Retinal pigment epithelial cell (primary cell): Measurements from ENCODE around the gene CRYAA.

ENCODE experiments used
- DNase-seq: peaks from one replicate; pipeline ENCODE4 v3.0.0-alpha.2; 2010; ENCODE audit warnings: low read depth
- H3K4me3 ChIP-seq: 2 replicates; pipeline ENCODE4 v1.5.1; 2011; ENCODE audit warnings: mild to moderate bottlenecking, low read length, control low read depth, moderate library complexity
- CTCF ChIP-seq: conservative IDR thresholded peaks from 2 replicates; pipeline ENCODE4 v1.5.1; 2011; ENCODE audit warnings: low read depth, low read length, control low read depth, inconsistent platforms

The CRYAA gene

GRCh38 chr21:43204638-43205037, 35.8 kb downstream of the CRYAA start:
- no peak overlapping the region for H3K4me3 ChIP-seq
- DNase-seq, result no peak
- no peak for TF ChIP-seq CTCF

DNA sequence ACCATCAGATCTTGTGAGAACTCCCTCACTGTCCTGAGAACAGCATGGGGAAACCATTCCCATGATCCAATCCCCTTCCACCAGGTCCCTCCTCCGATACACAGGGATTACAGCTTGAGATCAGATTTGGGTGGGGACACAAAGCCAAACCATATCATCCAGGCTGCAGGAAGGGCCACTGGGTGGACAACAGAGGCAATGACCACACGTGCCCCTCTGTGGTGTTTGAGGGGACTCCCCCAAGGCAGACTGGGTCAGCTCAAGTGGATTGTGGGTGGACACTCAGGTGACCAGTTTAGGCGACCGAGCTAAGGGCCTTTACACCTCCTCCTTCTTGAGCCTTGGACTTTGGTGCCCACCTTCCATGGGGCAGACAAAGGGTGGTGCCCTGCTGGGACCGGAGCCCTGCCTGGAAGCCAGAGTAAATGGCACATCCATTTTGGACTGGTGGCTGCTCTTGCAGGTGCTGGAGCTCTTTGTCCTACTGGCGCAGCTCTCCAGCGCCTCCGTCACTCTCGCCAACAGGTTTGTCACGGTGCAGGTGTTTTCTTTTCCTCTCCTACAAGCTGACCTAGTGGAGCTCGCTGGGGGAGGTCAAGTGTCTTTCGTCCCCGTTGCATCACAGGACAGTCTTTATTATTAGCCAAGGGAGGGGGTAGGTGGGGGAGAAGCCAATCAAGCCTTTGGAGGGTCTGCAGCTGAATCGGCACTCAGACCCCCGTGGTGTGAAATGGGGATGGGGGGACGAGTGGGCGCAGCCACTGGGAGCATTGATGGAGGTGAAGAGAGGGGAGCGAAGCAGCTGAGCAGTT, 37.6 kb downstream of the CRYAA start:
- DNase-seq, result no peak
- TF ChIP-seq CTCF, result no peak
- H3K4me3 ChIP-seq, result no peak overlapping the region

- H3K4me3 ChIP-seq, result no peak overlapping the region
- no peak for TF ChIP-seq CTCF
- no peak for DNase-seq
Measured at GRCh38 chr21:43207043-43207315, 38.2 kb downstream of the CRYAA start.

DNA sequence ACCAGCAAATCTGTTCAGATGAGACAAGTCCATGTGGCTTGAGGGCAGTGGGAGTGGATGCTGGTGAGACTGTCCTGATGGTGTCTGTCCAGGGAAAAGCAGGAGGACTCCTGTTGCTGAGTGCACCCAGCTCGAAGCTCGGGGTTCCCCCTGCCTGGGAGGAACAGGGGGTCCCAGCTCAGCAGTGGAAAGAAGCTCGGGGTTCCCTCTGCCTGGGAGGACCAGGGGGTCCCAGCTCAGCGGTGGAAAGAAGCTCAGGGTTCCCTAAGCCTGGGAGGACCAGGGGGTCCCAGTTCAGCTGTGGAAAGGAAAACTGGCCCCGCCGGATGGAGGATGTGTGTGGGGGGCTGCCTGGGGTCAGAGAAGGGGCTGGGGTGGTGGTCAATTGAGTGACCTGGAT, 39.1 kb downstream of the CRYAA start:
- TF ChIP-seq CTCF, result no peak
- DNase-seq, result no peak
- no peak overlapping the region for H3K4me3 ChIP-seq

DNA sequence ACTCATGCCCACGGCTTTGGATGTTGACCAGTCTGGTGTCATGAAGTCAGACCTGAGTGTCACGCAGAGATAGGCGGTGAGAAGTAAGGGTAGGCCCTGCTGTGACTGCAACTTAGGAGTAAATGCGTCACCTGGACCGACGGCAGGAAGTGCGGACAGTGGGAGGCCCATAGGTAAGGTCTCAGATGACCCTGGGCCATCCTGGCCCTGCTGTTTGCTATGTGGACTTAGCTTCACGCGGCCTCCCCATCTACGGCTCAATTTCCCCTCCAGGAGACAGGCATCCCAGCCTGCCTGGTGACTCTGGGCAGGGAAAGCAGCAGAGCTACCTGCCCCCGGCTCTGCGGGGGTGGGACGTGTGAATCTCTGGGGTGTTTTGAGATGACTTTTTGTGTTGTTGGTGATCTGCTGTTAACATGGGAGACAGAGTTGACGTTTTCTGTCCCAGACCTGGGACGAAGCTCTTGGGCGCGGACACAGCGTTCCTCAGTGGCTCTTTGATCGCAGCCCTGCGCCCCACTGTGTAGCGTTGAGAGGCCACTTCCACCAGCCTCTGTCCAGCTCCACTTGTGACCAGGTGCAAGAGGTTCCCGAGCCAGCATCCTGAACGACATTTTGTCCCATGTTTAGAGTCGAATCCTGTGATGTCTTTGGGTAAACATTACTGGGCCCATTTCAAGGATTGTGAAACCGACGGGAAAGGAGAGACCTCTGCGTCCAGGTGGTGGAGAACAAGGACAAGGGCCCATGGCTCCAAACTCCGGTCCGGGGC, 39.9 kb downstream of the CRYAA start:
- no peak overlapping the region for H3K4me3 ChIP-seq
- DNase-seq, result no peak
- no peak for TF ChIP-seq CTCF

DNA sequence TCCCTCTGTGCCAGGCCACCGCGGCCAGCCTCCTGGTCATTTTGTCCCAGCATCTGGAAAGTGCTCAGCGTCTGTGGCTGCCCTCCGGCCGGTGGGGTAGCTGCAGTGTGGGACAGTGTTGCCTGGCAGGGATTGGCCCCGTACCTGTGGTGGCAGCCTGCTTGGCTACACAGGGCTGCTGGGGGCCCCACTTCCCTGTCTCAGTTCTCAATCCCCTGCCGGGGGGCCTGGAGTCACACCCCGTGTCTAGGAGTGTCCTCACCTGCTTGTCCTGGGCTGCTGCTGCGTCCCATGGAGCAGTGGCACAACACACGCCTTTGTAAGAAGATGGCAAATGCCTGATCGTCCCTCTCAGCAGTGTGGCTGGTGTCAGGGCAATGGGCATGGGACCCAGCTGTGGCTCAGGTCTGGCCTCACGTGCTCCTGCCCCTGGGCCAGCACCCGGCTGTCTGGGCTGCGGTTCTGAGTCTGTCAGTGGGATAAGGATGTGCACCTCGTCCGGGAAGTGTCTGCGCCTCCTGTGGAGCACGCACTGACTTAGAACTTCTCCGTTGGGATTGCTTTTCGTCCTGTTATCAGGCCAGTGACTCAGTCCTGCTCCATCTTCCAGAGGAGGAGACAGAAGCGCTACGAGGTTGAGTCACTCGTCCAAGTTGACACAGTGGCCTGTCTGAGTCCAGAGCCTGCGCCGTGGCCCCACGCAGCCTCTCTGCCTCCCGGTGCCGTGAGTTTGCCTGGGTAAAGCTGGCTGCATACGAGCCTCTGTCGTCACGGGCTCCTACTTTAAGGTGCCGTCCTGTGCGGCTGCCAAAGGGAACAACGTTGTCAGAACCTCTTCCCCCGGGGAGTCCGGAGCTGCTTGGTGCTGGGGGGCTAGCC, 41.0 kb downstream of the CRYAA start:
- no peak overlapping the region for H3K4me3 ChIP-seq
- no peak for TF ChIP-seq CTCF
- no peak for DNase-seq
